GM18519 (cell line): ENCODE data around the gene TOB1.

Experiments used
- ATAC-seq: cut with Tn5 transposase; IDR thresholded peaks from one replicate; pipeline ENCODE4 v1.9.1; 2021; ENCODE audit warnings: mild to moderate bottlenecking, moderate library complexity; ENCODE audit not compliant: unreplicated experiment, low FRiP score

TOB1 gene

GRCh38 chr17:50866261-50866949, at the start of gene TOB1:
TSS of gene TOB1 (minus strand) at chr17:50866354. CDS start at chr17:50864017, 2,337 bp downstream.
- ATAC-seq = peak; percentile 56

GRCh38 chr17:50914505-50915063, 48.4 kb upstream of the TOB1 start:
- no peak for ATAC-seq

GRCh38 chr17:50913120-50913519, 47.0 kb upstream of the TOB1 start:
- no peak for ATAC-seq

GRCh38 chr17:50911890-50912289, 45.7 kb upstream of the TOB1 start:
- no peak for ATAC-seq

DNA sequence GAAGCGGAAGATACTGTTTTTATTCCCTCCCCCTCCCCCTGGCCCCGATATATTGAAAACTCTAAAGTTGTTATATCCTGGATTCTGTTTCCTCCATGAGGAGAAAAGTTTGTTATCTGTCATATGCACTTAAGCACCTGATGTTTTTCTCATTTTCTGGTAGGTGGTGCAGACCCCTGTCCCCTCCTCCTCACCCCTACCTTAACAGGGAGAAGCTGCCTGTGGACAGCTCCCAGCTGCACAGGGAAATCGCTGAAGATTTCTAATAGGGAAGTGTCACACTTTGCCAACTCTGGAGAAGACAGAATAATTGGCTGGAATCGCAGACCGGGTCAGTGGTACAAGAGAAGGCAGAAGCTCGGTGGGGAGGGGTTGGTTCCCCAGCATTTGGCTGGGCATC, 45.3 kb upstream of the TOB1 start:
- ATAC-seq = no peak

GRCh38 chr17:50909765-50910605, 43.8 kb upstream of the TOB1 start:
- no peak for ATAC-seq

DNA sequence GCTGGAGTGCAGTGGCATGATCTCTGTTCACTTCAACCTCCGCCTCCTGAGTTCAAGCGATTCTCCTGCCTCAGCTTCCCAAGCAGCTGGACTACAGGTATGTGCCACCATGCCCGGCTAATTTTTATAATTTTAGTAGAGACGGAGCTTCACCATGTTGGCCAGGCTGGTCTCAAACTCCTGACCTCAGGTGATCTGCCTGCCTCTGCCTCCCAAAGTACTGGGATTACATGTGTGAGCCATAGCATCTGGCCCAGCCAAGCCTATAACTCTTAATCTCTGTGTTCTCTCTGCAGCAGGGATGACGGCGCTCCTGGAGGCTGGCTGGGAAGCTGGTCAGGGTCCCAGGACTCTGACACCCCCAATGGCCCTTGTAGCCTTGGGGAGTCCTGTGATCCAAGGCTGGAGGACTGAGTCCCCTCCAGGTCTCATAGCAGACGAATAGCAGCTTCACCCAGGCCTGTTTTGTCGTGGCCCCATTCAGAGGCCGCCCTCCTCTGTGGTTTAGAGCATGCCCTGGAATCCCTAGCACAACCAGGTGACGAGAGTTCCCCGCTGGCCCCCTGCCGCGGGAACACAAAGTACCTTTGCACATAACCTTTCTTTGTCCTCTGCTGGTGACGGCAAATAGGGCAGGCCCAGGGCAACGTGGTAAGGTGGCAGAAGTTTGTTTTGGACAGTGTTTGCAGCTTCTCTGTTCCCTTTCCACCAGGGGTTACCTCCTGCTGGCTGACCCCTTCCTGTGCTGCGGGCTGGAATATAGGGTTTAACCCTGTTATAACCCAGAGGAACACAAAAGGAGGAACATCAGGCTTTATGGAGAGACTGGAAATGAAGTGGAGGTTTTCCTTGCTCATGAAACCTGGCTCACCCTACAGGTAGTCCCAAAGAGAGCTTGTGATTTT, 43.0 kb upstream of the TOB1 start:
- no peak for ATAC-seq

DNA sequence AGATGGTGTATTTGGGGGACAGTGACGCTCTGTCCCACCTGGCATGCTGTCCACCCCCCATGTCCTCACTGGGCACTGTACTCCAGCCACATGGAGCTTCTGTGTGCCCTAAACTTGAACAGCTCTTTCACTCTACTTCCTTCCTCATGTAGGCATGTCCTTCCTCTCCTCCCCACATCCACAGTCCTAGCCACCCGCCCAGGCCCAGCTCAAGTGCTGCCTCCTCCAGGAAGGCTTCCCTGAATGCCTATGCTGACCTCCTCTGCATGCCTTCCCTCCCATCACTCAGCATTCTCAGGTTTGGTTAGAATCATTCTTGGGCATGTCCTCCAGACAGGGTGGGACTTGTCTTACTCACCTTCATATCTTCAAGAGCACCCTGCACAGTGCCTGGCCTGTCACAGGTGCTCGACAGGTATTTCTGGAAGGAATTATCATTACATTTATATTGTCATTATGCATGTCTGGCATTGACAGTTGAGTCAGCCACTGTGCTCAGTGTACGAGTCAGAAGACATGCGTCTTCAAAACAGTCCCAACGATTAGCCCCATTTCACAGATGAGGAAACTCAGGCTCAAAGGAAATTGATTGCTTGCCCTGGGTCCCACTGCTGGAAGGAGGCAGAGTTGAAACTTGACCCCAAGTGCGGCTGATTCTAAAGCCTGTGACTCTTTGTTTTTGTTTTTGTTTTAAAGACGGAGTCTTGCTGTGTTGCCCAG, 42.1 kb upstream of the TOB1 start:
- ATAC-seq = no peak

- ATAC-seq = no peak
These were observed 40.3 kb upstream of the TOB1 start for GRCh38 chr17:50906443-50906842.

DNA sequence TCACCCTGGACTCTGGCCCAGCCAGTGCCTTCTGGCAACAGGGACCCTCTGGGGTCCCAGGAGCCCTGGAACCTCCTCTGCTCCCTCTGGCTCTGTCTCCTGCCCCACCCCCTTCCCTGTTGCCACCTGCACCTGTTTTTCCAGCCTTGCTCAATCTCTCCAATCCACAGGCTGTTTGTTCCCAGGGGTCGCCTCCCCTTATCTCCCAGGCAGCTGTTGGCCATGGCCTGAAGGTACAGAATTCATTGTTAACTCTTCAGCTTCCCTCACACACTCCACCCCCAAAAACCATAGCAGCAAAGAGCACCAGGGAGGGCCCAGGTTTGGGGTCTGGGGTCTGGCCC, 39.3 kb upstream of the TOB1 start:
- no peak for ATAC-seq

- no peak for ATAC-seq
These were observed 38.6 kb upstream of the TOB1 start for GRCh38 chr17:50904518-50905459.

DNA sequence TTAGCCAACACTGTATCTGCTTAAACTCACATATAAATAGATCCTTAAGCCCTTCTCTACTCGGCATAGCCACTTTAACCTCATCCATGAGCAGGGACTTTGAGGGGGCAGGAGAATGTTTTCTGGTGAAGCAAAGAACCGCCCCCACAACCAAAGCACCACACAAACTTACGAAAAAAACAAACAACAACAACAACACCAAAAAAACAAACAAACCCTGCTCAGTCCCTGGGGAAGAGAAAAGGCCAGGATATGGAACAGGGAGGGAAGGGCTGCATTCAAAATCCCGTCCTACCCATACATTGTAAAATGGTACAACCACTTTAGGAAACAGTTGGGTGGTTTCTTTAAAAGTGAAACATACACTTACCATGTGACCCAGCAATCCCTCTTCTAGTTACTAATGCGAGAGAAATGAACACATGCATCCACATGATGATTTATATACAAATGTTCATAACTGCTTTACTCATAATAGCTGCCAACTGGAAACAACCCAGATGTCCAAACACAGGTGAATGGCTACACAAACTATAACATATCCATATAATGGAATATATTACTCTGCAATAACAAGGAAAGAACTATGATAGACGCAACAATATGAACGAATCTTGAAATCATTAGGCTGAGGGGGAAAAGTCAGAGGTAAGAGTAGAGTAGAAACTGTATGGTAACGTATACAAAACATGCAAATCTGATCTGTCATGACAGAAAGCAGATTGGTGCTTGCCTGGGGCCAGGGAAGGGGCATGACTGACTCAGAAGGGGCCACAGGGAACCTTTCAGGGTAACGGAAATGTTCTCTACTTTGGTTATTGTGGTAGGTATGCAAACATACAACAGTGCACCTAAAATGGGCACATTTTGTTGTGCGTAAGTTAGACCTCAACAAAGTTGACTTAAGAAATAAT, 37.7 kb upstream of the TOB1 start:
- ATAC-seq = no peak

DNA sequence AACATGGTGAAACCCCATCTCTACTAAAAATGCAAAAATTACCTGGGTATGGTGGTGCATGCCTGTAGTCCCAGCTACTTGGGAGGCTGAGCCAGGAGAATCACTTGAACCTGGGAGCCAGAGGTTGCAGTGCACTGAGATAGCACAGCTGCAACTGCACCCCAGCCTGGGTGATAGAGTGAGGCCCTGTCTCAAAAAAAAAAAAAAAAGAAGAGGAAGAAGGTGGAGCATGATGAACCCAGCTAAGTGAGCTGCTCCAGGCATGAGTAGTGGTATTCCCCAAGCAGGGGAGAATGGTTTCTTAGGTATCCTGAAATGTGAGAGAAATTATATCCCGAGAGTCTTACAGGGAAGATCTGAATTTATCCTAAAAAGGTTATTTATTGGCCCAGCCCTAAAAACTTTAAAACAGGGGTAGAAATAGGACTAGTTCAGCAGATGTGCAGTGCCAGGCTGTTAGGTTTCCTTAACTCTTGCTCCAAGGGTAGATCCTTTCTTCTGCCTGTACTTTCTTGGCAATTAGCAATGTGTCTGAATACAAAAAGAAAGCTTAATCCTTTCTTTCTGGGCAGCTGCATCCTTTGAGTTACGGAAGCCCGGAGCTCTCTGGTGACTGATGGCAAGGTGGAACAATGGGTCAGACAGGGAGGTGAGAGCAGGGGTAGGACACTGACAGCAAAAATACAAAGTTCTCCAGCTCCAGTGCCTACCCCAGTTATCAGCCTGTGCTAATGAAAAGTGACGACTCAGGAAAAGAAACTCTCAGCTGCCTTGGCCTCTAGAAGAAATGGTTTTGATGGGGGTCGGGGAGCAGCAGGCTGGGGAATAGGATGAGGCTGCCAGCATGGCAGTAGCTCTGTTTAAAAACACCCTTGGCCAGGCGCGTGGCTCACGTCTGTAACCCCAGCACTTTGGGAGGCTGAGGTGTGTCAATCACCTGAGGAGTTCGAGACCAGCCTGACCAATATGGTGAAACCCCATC, 36.5 kb upstream of the TOB1 start:
- ATAC-seq = no peak

- no peak for ATAC-seq
These were observed 34.3 kb upstream of the TOB1 start for GRCh38 chr17:50900383-50900892.

DNA sequence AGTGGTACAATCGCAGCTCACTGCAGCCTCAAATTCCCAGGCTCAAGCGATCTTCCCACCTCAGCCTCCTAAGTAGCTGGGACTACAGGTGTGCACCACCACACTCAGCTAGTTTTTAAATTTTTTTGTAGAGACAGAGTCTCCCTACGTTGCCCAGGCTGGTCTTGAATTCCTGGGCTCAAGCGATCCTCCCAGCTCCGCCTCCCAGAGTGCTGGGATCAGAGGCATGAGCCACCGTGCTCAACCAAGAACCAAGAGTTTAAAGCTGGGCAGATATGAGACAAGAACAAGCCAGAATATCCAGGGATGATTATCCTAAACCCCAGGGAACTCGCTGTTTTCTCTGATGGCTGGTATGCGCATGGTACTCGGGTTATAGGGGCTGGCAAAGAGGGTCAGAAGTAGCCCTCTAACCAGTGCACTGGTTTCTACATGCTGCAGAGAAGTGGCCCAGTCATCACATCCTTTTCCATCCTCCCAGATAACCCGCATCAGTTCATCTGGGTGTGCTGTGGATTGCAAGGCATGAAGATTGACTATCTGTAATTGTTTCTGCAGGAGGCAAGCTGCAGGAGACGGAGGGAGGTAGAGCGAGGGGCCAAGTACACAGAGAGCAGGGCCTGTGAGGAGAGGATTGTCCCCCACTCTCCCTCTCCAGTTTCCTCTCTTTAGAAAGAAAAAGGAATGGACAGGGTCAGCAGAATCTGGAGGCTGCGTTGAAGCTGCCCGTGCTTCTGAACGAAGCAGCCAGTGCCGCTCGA, 33.6 kb upstream of the TOB1 start:
- no peak for ATAC-seq

DNA sequence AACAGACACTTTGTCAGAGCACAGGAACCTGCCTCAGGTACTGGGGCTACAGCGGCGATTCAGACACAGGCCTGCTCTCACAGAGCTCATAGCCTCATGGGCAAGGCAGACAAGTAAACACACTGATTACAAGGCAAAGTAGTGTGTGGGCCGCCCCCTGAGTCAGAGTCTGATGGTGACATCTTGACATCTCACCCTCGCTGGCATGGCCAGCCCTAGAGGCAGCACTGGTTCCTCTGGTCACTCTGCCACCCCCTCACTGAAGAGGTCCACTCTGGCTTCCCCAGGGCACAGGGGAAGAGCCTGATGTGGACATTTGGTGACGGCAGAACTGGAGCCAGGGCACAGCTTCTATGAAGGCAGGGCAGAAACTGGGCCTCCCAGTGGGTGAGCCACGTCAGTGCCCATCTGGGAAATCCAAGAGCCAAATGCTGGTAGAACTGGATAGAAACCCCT, 32.9 kb upstream of the TOB1 start:
- ATAC-seq = no peak
